OCI-LY1 (cell line): ENCODE data around the gene ARFGEF2.

Experiments
- EZH2 ChIP-seq: fragments of 200-600 bp; sonication (generic), shearing (Covaris generic); IDR thresholded peaks from 2 replicates; pipeline ENCODE4 v1.8.0; 2017; ENCODE audit warnings: borderline replicate concordance, mixed run types, mild to moderate bottlenecking, antibody characterized with exemption, low read length, moderate library complexity, mixed read lengths
- TF ChIP-seq, protein P1 (sequence below): fragments of 200-600 bp; sonication (generic), shearing (Covaris generic); IDR thresholded peaks from 2 replicates; pipeline ENCODE4 v1.5.1; 2017; ENCODE audit warnings: mild to moderate bottlenecking, antibody characterized with exemption, low read length, moderate library complexity, mixed read lengths

DNA sequence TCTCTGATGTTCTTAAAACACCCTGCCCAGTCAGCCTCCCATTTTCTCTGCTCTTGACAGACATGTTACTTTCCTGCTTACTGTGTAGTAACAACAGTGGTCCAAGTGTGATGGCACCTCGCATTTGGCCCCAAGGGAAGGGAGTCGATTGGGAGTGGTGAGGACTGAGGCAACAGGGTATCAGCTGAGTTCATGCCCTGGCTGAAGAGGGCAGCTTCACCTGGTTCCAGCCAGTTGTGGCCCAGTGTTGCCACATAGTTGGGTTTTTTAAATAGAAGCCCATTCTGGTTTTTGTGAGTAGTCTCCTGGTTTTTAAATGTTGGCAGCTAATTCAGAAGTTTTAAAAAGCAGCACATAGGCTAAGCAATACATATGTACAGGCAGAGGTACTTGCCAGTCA is 37.2 kb downstream of the ARFGEF2 start:
- TF ChIP-seq, protein P1, sequence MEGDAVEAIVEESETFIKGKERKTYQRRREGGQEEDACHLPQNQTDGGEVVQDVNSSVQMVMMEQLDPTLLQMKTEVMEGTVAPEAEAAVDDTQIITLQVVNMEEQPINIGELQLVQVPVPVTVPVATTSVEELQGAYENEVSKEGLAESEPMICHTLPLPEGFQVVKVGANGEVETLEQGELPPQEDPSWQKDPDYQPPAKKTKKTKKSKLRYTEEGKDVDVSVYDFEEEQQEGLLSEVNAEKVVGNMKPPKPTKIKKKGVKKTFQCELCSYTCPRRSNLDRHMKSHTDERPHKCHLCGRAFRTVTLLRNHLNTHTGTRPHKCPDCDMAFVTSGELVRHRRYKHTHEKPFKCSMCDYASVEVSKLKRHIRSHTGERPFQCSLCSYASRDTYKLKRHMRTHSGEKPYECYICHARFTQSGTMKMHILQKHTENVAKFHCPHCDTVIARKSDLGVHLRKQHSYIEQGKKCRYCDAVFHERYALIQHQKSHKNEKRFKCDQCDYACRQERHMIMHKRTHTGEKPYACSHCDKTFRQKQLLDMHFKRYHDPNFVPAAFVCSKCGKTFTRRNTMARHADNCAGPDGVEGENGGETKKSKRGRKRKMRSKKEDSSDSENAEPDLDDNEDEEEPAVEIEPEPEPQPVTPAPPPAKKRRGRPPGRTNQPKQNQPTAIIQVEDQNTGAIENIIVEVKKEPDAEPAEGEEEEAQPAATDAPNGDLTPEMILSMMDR = no peak
- TF ChIP-seq EZH2 = no peak
